HepG2 (cell line): ENCODE results near the gene ERBB3. TPM values are rescaled to one million over a fixed set of nuclear protein-coding genes. Genes with fewer than 3 reads are reported as not detected.

Experiments used
- KAT8 ChIP-seq: IDR thresholded peaks from 2 replicates; pipeline ENCODE4 v1.6.1; 2016; ENCODE audit warnings: missing genetic modification reagents, missing compliant biosample characterization
- MBD4 ChIP-seq: IDR thresholded peaks from 2 replicates; pipeline ENCODE4 v1.6.1; 2012; ENCODE audit warnings: low read length, inconsistent platforms, borderline replicate concordance
- MZF1 ChIP-seq: sonication (generic); formaldehyde crosslinking; IDR thresholded peaks from 2 replicates; pipeline ENCODE4 v1.8.1; 2023; ENCODE audit warnings: mild to moderate bottlenecking, missing genetic modification reagents, borderline replicate concordance
- NFAT5 ChIP-seq: sonication (generic); formaldehyde crosslinking; IDR thresholded peaks from 2 replicates; pipeline ENCODE4 v1.4.0; 2020; ENCODE audit warnings: missing genetic modification reagents
- PAX8 ChIP-seq: sonication (generic); formaldehyde crosslinking; IDR thresholded peaks from 2 replicates; pipeline ENCODE4 v1.8.0; 2022; ENCODE audit warnings: mild to moderate bottlenecking, missing genetic modification reagents, borderline replicate concordance
- POGK ChIP-seq: sonication (generic); formaldehyde crosslinking; conservative IDR thresholded peaks from 2 replicates; pipeline ENCODE4 v1.8.0; 2022; ENCODE audit warnings: mild to moderate bottlenecking, moderate library complexity, missing genetic modification reagents
- PRMT3 ChIP-seq: sonication (generic); formaldehyde crosslinking; IDR thresholded peaks from 2 replicates; pipeline ENCODE4 v1.8.1; 2022; ENCODE audit warnings: low read depth, mild to moderate bottlenecking, moderate library complexity, missing genetic modification reagents, borderline replicate concordance
- PTBP1 ChIP-seq: fragments of 200-400 bp; formaldehyde crosslinking; IDR thresholded peaks from 2 replicates; pipeline ENCODE4 v1.6.1; 2018; ENCODE audit warnings: low read length, low read depth; ENCODE audit not compliant: poor library complexity, severe bottlenecking
- RAD21 ChIP-seq: fragments of 450-650 bp; formaldehyde crosslinking; IDR thresholded peaks from 2 replicates; pipeline ENCODE4 v1.5.0; 2020; ENCODE audit warnings: mild to moderate bottlenecking
- SPEN ChIP-seq: sonication (generic); formaldehyde crosslinking; IDR thresholded peaks from 2 replicates; pipeline ENCODE4 v1.5.1; 2020; ENCODE audit warnings: low read depth, mild to moderate bottlenecking, missing genetic modification reagents
- ZNF124 ChIP-seq: sonication (generic); formaldehyde crosslinking; IDR thresholded peaks from 2 replicates; pipeline ENCODE4 v1.4.0; 2020; ENCODE audit warnings: missing genetic modification reagents
- ZNF354B ChIP-seq: sonication (generic); formaldehyde crosslinking; IDR thresholded peaks from 2 replicates; pipeline ENCODE4 v1.8.0; 2022; ENCODE audit warnings: mild to moderate bottlenecking, missing genetic modification reagents
- ZNF766 ChIP-seq: sonication (generic); formaldehyde crosslinking; IDR thresholded peaks from 2 replicates; pipeline ENCODE4 v1.5.0; 2020; ENCODE audit warnings: missing genetic modification reagents, borderline replicate concordance
- ZSCAN30 ChIP-seq: sonication (generic); formaldehyde crosslinking; IDR thresholded peaks from 2 replicates; pipeline ENCODE4 v1.5.0; 2020; ENCODE audit warnings: mild to moderate bottlenecking, missing genetic modification reagents
- polyA plus RNA-seq, 8 experiments: library from polyadenylated mRNA; depleted of rRNA in 3 of 8; stranded (reverse) in 7 of 8; unstranded in 1 of 8; fragments of >200 nt; fragmentation: Illumina TruSeq in 4 of 8; extraction: Trizol in 4 of 8; gene quantifications; 2 replicates each; pipeline versions ENCODE4 v1.2.1 to v1.2.3, GENCODE V29; 2011 to 2016; ENCODE audit warnings: low read depth in 4 of 8, missing spikeins in 1 of 8, mixed read lengths in 1 of 8; ENCODE audit not compliant: insufficient read depth in 1 of 8
- total RNA-seq, 5 experiments: library from RNA; depleted of rRNA; stranded (reverse); fragments of >200 nt; fragmentation: Illumina TruSeq; extraction: Trizol; gene quantifications; 2 replicates each; pipeline ENCODE4 v1.2.3, GENCODE V29; 2016; ENCODE audit warnings: low read depth in 1 of 5
- TF ChIP-seq, protein P1 (sequence below): sonication (generic); formaldehyde crosslinking; IDR thresholded peaks from 2 replicates; pipeline ENCODE4 v1.5.0; 2020; ENCODE audit warnings: missing genetic modification reagents
- TF ChIP-seq, protein P2 (sequence below): sonication (generic); formaldehyde crosslinking; IDR thresholded peaks from 2 replicates; pipeline ENCODE4; 2020; ENCODE audit warnings: missing genetic modification reagents, mild to moderate bottlenecking, borderline replicate concordance

ERBB3 gene
- total and polyA plus RNA-seq, 2 of the 13 experiments (the other 11 are each of a cell fraction or from before 2014, with no cell fraction given), result 93.6 to 358 TPM

DNA sequence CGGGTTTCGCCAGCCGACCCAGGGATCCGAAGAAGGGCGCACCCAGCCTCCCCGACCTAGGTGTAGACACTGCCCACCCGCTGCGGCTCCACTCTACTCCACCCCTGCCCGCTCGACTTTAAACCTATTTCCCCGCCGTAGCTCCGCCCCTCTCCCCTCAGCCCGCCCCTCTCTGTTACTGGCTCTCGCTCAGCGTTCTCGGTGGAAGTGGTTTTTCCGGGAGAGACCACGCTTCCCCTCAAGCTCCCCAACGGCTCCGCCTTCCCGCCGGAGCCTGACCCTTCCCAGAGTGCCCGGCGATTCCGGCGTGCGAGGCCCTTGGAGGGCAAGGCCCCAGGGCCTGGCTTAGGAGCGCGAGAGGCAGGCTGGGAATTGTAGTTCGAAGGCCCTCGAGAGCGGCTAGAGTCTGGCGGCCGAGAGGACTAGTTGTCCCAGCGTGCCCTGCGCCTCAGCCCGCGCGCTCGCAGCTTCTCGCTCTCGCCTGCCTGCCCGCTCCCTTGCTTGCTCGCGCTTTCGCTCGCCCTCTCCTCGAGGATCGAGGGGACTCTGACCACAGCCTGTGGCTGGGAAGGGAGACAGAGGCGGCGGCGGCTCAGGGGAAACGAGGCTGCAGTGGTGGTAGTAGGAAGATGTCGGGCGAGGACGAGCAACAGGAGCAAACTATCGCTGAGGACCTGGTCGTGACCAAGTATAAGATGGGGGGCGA lies 24.3 kb downstream of the ERBB3 start, which contains the start of gene PA2G4 (continued):
- TF ChIP-seq NFAT5 (CRISPR knock-in tag), result peak; percentile 66; the same call in 1 of the 2 replicates
- peak; percentile 64; the same call in 1 of the 2 replicates for TF ChIP-seq ZNF766 (CRISPR knock-in tag)
- peak; percentile 41; the same call in 1 of the 2 replicates for TF ChIP-seq PAX8 (CRISPR knock-in tag)
- TF ChIP-seq KAT8 (CRISPR knock-in tag), result peak; percentile 90
- TF ChIP-seq, protein P1, sequence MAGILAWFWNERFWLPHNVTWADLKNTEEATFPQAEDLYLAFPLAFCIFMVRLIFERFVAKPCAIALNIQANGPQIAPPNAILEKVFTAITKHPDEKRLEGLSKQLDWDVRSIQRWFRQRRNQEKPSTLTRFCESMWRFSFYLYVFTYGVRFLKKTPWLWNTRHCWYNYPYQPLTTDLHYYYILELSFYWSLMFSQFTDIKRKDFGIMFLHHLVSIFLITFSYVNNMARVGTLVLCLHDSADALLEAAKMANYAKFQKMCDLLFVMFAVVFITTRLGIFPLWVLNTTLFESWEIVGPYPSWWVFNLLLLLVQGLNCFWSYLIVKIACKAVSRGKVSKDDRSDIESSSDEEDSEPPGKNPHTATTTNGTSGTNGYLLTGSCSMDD, result no peak
- TF ChIP-seq SPEN (CRISPR knock-in tag), result peak; percentile 93
- peak; percentile 97 for TF ChIP-seq ZNF124 (CRISPR knock-in tag)
- TF ChIP-seq PRMT3 (CRISPR knock-in tag), result peak; percentile 93; the same call in 1 of the 2 replicates
- no peak for TF ChIP-seq MZF1 (CRISPR knock-in tag)
- TF ChIP-seq, protein P2, sequence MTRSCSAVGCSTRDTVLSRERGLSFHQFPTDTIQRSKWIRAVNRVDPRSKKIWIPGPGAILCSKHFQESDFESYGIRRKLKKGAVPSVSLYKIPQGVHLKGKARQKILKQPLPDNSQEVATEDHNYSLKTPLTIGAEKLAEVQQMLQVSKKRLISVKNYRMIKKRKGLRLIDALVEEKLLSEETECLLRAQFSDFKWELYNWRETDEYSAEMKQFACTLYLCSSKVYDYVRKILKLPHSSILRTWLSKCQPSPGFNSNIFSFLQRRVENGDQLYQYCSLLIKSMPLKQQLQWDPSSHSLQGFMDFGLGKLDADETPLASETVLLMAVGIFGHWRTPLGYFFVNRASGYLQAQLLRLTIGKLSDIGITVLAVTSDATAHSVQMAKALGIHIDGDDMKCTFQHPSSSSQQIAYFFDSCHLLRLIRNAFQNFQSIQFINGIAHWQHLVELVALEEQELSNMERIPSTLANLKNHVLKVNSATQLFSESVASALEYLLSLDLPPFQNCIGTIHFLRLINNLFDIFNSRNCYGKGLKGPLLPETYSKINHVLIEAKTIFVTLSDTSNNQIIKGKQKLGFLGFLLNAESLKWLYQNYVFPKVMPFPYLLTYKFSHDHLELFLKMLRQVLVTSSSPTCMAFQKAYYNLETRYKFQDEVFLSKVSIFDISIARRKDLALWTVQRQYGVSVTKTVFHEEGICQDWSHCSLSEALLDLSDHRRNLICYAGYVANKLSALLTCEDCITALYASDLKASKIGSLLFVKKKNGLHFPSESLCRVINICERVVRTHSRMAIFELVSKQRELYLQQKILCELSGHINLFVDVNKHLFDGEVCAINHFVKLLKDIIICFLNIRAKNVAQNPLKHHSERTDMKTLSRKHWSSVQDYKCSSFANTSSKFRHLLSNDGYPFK (CRISPR knock-in tag), result peak; percentile 89
- peak; percentile 94 for TF ChIP-seq POGK (CRISPR knock-in tag)
- TF ChIP-seq RAD21 (CRISPR knock-in tag), result no peak
- no peak for TF ChIP-seq PTBP1
- TF ChIP-seq MBD4, result peak; percentile 16; the same call in 1 of the 2 replicates
- peak; percentile 97; the same call in 1 of the 2 replicates for TF ChIP-seq ZNF354B
- no peak; the same call in 1 of the 2 replicates for TF ChIP-seq ZSCAN30
